ENCODE data around the gene VDAC2. TPM values are rescaled to one million over a fixed set of nuclear protein-coding genes. Genes with fewer than 3 reads are reported as not detected.

Gene VDAC2
- total RNA-seq, 2 donors from 2014 or later: 109 to 117 TPM

- no peaks in the 10 kb centered on the region for H3K36me3 Mint-ChIP-seq (ENCODE audit: low read depth)
- H3K4me3 Mint-ChIP-seq: no peak overlapping the region
- no peaks in the 10 kb centered on the region for H3K9me3 ChIP-seq (ENCODE audit: control insufficient read depth, low read length, poor library complexity, severe bottlenecking)
- ATAC-seq (no peak), DNase-seq (no peak)
- no peak overlapping the region for H3K27ac Mint-ChIP-seq
- H3K27me3 Mint-ChIP-seq: peaks cover 12% of the 10 kb centered on the region
- H3K4me1 Mint-ChIP-seq: peaks cover 3% of the 10 kb centered on the region
Measured at GRCh38 chr10:75260990-75261389, 50.4 kb downstream of the VDAC2 start.

- Mint-ChIP-seq H3K4me1 (peaks cover 3% of the 10 kb centered on the region), H3K27ac (no peak overlapping the region), H3K36me3 (ENCODE audit: low read depth) (no peaks in the 10 kb centered on the region), H3K27me3 (peaks cover 12% of the 10 kb centered on the region), H3K4me3 (no peak overlapping the region)
- no peak for DNase-seq
- no peak for ATAC-seq
- H3K9me3 ChIP-seq (ENCODE audit: control insufficient read depth, low read length, poor library complexity, severe bottlenecking): no peaks in the 10 kb centered on the region
Measured at GRCh38 chr10:75261813-75262705, 51.5 kb downstream of the VDAC2 start.

- Mint-ChIP-seq H3K27me3 (peaks cover 8% of the 10 kb centered on the region), H3K4me1 (peaks cover 3% of the 10 kb centered on the region), H3K36me3 (ENCODE audit: low read depth) (no peaks in the 10 kb centered on the region), H3K27ac (no peak overlapping the region), H3K4me3 (no peak overlapping the region)
- ATAC-seq (no peak), DNase-seq (no peak)
- H3K9me3 ChIP-seq (ENCODE audit: control insufficient read depth, low read length, poor library complexity, severe bottlenecking): no peaks in the 10 kb centered on the region
Measured at GRCh38 chr10:75263806-75264205, 53.2 kb downstream of the VDAC2 start.

GRCh38 chr10:75265856-75266255, 55.3 kb downstream of the VDAC2 start:
- DNase-seq (no peak), ATAC-seq (no peak)
- Mint-ChIP-seq H3K27ac (no peak overlapping the region), H3K4me3 (no peak overlapping the region), H3K27me3 (peaks cover 8% of the 10 kb centered on the region), H3K36me3 (ENCODE audit: low read depth) (no peaks in the 10 kb centered on the region), H3K4me1 (peaks cover 3% of the 10 kb centered on the region)
- no peaks in the 10 kb centered on the region for H3K9me3 ChIP-seq (ENCODE audit: control insufficient read depth, low read length, poor library complexity, severe bottlenecking)

GRCh38 chr10:75266945-75267344, 56.3 kb downstream of the VDAC2 start:
- no peaks in the 10 kb centered on the region for H3K36me3 Mint-ChIP-seq (ENCODE audit: low read depth)
- ATAC-seq (no peak), DNase-seq (no peak)
- peaks cover 3% of the 10 kb centered on the region for H3K4me1 Mint-ChIP-seq
- H3K9me3 ChIP-seq (ENCODE audit: control insufficient read depth, low read length, poor library complexity, severe bottlenecking): no peaks in the 10 kb centered on the region
- no peak overlapping the region for H3K4me3 Mint-ChIP-seq
- peaks cover 4% of the 10 kb centered on the region for H3K27me3 Mint-ChIP-seq
- H3K27ac Mint-ChIP-seq: no peak overlapping the region

- no peak overlapping the region for H3K27ac Mint-ChIP-seq
- H3K9me3 ChIP-seq (ENCODE audit: control insufficient read depth, low read length, poor library complexity, severe bottlenecking): no peaks in the 10 kb centered on the region
- peaks cover 3% of the 10 kb centered on the region for H3K4me1 Mint-ChIP-seq
- DNase-seq (no peak), ATAC-seq (no peak)
- H3K36me3 Mint-ChIP-seq (ENCODE audit: low read depth): no peaks in the 10 kb centered on the region
- H3K27me3 Mint-ChIP-seq: peaks cover 13% of the 10 kb centered on the region
- H3K4me3 Mint-ChIP-seq: no peak overlapping the region
Measured at GRCh38 chr10:75269605-75270004, 59.0 kb downstream of the VDAC2 start.

GRCh38 chr10:75272094-75272493, 61.5 kb downstream of the VDAC2 start:
- no peaks in the 10 kb centered on the region for H3K4me1 Mint-ChIP-seq
- no peak for ATAC-seq
- H3K27me3 Mint-ChIP-seq: peaks cover 22% of the 10 kb centered on the region
- H3K4me3 Mint-ChIP-seq: no peak overlapping the region
- no peaks in the 10 kb centered on the region for H3K9me3 ChIP-seq (ENCODE audit: control insufficient read depth, low read length, poor library complexity, severe bottlenecking)
- no peaks in the 10 kb centered on the region for H3K36me3 Mint-ChIP-seq (ENCODE audit: low read depth)
- no peak for DNase-seq
- no peak overlapping the region for H3K27ac Mint-ChIP-seq

- ATAC-seq (no peak), DNase-seq (no peak)
Measured at GRCh38 chr10:75272896-75273295, 62.3 kb downstream of the VDAC2 start.

GRCh38 chr10:75276069-75276872, 65.7 kb downstream of the VDAC2 start:
- Mint-ChIP-seq H3K4me1 (no peaks in the 10 kb centered on the region), H3K4me3 (no peak overlapping the region), H3K27me3 (peaks cover 47% of the 10 kb centered on the region), H3K36me3 (ENCODE audit: low read depth) (peaks cover 3% of the 10 kb centered on the region), H3K27ac (no peak overlapping the region)
- no peak for ATAC-seq
- no peak for DNase-seq
- no peaks in the 10 kb centered on the region for H3K9me3 ChIP-seq (ENCODE audit: control insufficient read depth, low read length, poor library complexity, severe bottlenecking)

More at GRCh38 chr10:75272896-75273295, 62.3 kb downstream of the VDAC2 start:
- H3K27me3 Mint-ChIP-seq: peaks cover 22% of the 10 kb centered on the region
- no peaks in the 10 kb centered on the region for H3K36me3 Mint-ChIP-seq (ENCODE audit: low read depth)
- no peaks in the 10 kb centered on the region for H3K9me3 ChIP-seq (ENCODE audit: control insufficient read depth, low read length, poor library complexity, severe bottlenecking)
- H3K4me1 Mint-ChIP-seq: no peaks in the 10 kb centered on the region
- no peak overlapping the region for H3K4me3 Mint-ChIP-seq
- no peak overlapping the region for H3K27ac Mint-ChIP-seq

GRCh38 chr10:75280236-75280635, 69.6 kb downstream of the VDAC2 start:
- peaks cover 68% of the 10 kb centered on the region for H3K27me3 Mint-ChIP-seq
- DNase-seq (no peak), ATAC-seq (no peak)
- no peak overlapping the region for H3K27ac Mint-ChIP-seq
- H3K36me3 Mint-ChIP-seq (ENCODE audit: low read depth): peaks cover 4% of the 10 kb centered on the region
- no peaks in the 10 kb centered on the region for H3K9me3 ChIP-seq (ENCODE audit: control insufficient read depth, low read length, poor library complexity, severe bottlenecking)
- H3K4me1 Mint-ChIP-seq: no peaks in the 10 kb centered on the region
- no peak overlapping the region for H3K4me3 Mint-ChIP-seq

Other genes starting within 250 kb of the VDAC2 start
- 10 to 100 TPM; 25.2 to 34.2 TPM for gene SAMD8, start 99.1 kb upstream of the VDAC2 start, total RNA-seq
- 10 to 100 TPM; 18.1 to 23.8 TPM for gene COMTD1, start 25.2 kb downstream of the VDAC2 start, total RNA-seq
- under 1 TPM; 0.12 to 0.50 TPM for gene ZNF503, start 191.0 kb downstream of the VDAC2 start, total RNA-seq
- not detected for gene LRMDA, start 220.8 kb downstream of the VDAC2 start, total RNA-seq